Measurements from ENCODE around the gene SPG21.

GRCh38 chr15:64997066-64997465, 7.4 kb upstream of the SPG21 start:
- TF ChIP-seq, protein P1, sequence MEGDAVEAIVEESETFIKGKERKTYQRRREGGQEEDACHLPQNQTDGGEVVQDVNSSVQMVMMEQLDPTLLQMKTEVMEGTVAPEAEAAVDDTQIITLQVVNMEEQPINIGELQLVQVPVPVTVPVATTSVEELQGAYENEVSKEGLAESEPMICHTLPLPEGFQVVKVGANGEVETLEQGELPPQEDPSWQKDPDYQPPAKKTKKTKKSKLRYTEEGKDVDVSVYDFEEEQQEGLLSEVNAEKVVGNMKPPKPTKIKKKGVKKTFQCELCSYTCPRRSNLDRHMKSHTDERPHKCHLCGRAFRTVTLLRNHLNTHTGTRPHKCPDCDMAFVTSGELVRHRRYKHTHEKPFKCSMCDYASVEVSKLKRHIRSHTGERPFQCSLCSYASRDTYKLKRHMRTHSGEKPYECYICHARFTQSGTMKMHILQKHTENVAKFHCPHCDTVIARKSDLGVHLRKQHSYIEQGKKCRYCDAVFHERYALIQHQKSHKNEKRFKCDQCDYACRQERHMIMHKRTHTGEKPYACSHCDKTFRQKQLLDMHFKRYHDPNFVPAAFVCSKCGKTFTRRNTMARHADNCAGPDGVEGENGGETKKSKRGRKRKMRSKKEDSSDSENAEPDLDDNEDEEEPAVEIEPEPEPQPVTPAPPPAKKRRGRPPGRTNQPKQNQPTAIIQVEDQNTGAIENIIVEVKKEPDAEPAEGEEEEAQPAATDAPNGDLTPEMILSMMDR (IDR thresholded peaks at IDR 0.05; ENCODE audit: control extremely low read depth in 1 of 3, insufficient read depth in 1 of 3, low read depth in 1 of 3, low read length in 3 of 3) = no peak
- TF ChIP-seq RAD21 (IDR thresholded peaks at IDR 0.05 in 1 of 2, conservative IDR thresholded peaks at IDR 0.05 in 1 of 2; ENCODE audit: low read depth in 2 of 2, low read length in 2 of 2) = no peak
- TF ChIP-seq MAFK (IDR thresholded peaks at IDR 0.05; ENCODE audit: low read depth, low read length) = no peak
- TF ChIP-seq, protein P2, sequence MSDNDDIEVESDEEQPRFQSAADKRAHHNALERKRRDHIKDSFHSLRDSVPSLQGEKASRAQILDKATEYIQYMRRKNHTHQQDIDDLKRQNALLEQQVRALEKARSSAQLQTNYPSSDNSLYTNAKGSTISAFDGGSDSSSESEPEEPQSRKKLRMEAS (IDR thresholded peaks at IDR 0.05) = no peak
- no peak for TF ChIP-seq EZH2 (IDR thresholded peaks at IDR 0.05; ENCODE audit: low read depth, low read length, severe bottlenecking)
- TF ChIP-seq CREB1 (IDR thresholded peaks at IDR 0.05) = no peak
- TF ChIP-seq BCL11A (IDR thresholded peaks at IDR 0.05; ENCODE audit: low read depth in 2 of 2, low read length in 2 of 2) = no peak
- TF ChIP-seq SUZ12 (IDR thresholded peaks at IDR 0.05; ENCODE audit: low read length) = no peak

Data from H1 (cell line).